GM12878 (cell line): ENCODE measurements around the gene DUS1L. TPM values are rescaled to one million over a fixed set of nuclear protein-coding genes. Genes with fewer than 3 reads are reported as not detected.

Source experiments
- ATAC-seq: fragments of 200-7000 bp; cut with Tn5 transposase; 3 replicates; pipeline ENCODE4 v1.9.1; 2020; ENCODE audit warnings: mild to moderate bottlenecking, moderate library complexity
- BruUV-seq: library from RNA; stranded (reverse); fragments of 400-500 nt; replicated peaks from 2 replicates; lab custom pipeline; 2021; lab: Mats Ljungman, UMichigan
- CTCF ChIA-PET: fragments of 300-600 bp; sonication (Branson Sonifier 250); formaldehyde crosslinking; extraction: SDS; loops from one replicate; lab custom pipeline; 2021; ENCODE audit warnings: inconsistent platforms; lab: Yijun Ruan, JAX
- POLR2A ChIA-PET: fragments of 350-600 bp; formaldehyde crosslinking; extraction: SDS; loops from one replicate; lab custom pipeline; 2021; ENCODE audit warnings: inconsistent platforms; lab: Charles Lee
- RAD21 ChIA-PET: fragments of 300-600 bp; sonication (Branson Sonifier 250); formaldehyde crosslinking; loops from one replicate; lab custom pipeline; 2023; ENCODE audit warnings: antibody characterized with exemption; ENCODE audit not compliant: unreplicated experiment; lab: Charles Lee
- SMC1A ChIA-PET: fragments of 300-600 bp; sonication (Branson Sonifier 250); formaldehyde crosslinking; loops from one replicate; lab custom pipeline; 2023; ENCODE audit not compliant: unreplicated experiment, uncharacterized antibody; lab: Charles Lee
- DNase-seq: peaks from one replicate; pipeline ENCODE4 v3.0.0-alpha.2; 2011; ENCODE audit warnings: low read depth, low spot score
- FAIRE-seq: peaks from 3 replicates; lab custom pipeline; 2011; peaks lifted over from hg19 to GRCh38; lab: Jason Lieb, UNC
- H2AFZ ChIP-seq: 2 replicates; pipeline ENCODE4 v1.6.0; 2011; ENCODE audit warnings: low read depth, low read length, control low read depth; ENCODE audit not compliant: control insufficient read depth
- H3K27ac ChIP-seq: 2 replicates; pipeline ENCODE4 v1.5.1; 2011; ENCODE audit warnings: control low read depth; ENCODE audit not compliant: control insufficient read depth, insufficient read depth
- H3K27me3 ChIP-seq, 2 experiments: replicated peaks in 1 of 2; 2 replicates each; pipeline versions ENCODE4 v1.6.0 to v1.6.1; 2011; ENCODE audit warnings: low read length in 1 of 2; ENCODE audit not compliant: control insufficient read depth in 2 of 2, insufficient read depth in 2 of 2
- H3K36me3 ChIP-seq, 2 experiments: 2 replicates each; pipeline ENCODE4 v1.5.1; 2011; ENCODE audit warnings: low read length in 1 of 2; ENCODE audit not compliant: control insufficient read depth in 2 of 2, insufficient read depth in 2 of 2
- H3K4me1 ChIP-seq: 2 replicates; pipeline ENCODE4 v1.6.1; 2011; ENCODE audit warnings: mild to moderate bottlenecking, low read length, moderate library complexity, mixed read lengths; ENCODE audit not compliant: control insufficient read depth, insufficient read depth
- H3K4me2 ChIP-seq: 2 replicates; pipeline ENCODE4 v1.6.0; 2011; ENCODE audit warnings: control low read depth; ENCODE audit not compliant: control insufficient read depth, insufficient read depth
- H3K4me3 ChIP-seq: fragments of 200-600 bp; sonication (generic); 2 replicates; pipeline ENCODE4 v1.5.1; 2016
- H3K79me2 ChIP-seq: 2 replicates; pipeline ENCODE4 v1.6.0; 2011; ENCODE audit warnings: low read length; ENCODE audit not compliant: control insufficient read depth, insufficient read depth
- H3K9ac ChIP-seq: 2 replicates; pipeline ENCODE4 v1.8.0; 2011; ENCODE audit warnings: low read length, control low read depth, mixed read lengths; ENCODE audit not compliant: control insufficient read depth, insufficient read depth
- H3K9me3 ChIP-seq: replicated peaks from 3 replicates; pipeline ENCODE4 v1.5.1; 2011; ENCODE audit warnings: mild to moderate bottlenecking, low read length; ENCODE audit not compliant: control insufficient read depth, insufficient read depth
- H4K20me1 ChIP-seq: 2 replicates; pipeline ENCODE4 v1.6.0; 2011; ENCODE audit not compliant: control insufficient read depth, insufficient read depth
- CHD2 ChIP-seq: IDR thresholded peaks from 2 replicates; pipeline ENCODE4 v1.6.1; 2011; ENCODE audit warnings: low read depth, low read length, improper control_type of control experiment, borderline replicate concordance
- FOXK2 ChIP-seq: fragments of 450-650 bp; IDR thresholded peaks from 2 replicates; pipeline ENCODE4 v1.6.1; 2017; ENCODE audit warnings: mild to moderate bottlenecking, moderate library complexity
- HDGF ChIP-seq: fragments of 450-650 bp; IDR thresholded peaks from 2 replicates; pipeline ENCODE4 v1.6.1; 2016; ENCODE audit warnings: antibody characterized with exemption
- IKZF1 ChIP-seq: fragments of 450-650 bp; conservative IDR thresholded peaks from 2 replicates; pipeline ENCODE4 v1.6.1; 2017; ENCODE audit warnings: antibody characterized with exemption, mild to moderate bottlenecking
- MEF2B ChIP-seq: fragments of 450-650 bp; IDR thresholded peaks from 2 replicates; pipeline ENCODE4 v1.6.1; 2018; ENCODE audit warnings: mild to moderate bottlenecking, moderate library complexity; ENCODE audit not compliant: partially characterized antibody, poor library complexity, severe bottlenecking
- NFYA ChIP-seq: IDR thresholded peaks from 2 replicates; pipeline ENCODE4 v1.6.1; 2011; ENCODE audit warnings: low read depth, mild to moderate bottlenecking, low read length, improper control_type of control experiment, borderline replicate concordance
- PAX8 ChIP-seq: fragments of 450-650 bp; IDR thresholded peaks from 2 replicates; pipeline ENCODE4 v1.6.1; 2017; ENCODE audit warnings: mild to moderate bottlenecking, moderate library complexity
- SIX5 ChIP-seq: IDR thresholded peaks from 2 replicates; pipeline ENCODE4 v1.6.1; 2011; ENCODE audit warnings: mild to moderate bottlenecking, low read depth, low read length, moderate library complexity; ENCODE audit not compliant: severe bottlenecking
- SP1 ChIP-seq: IDR thresholded peaks from one replicate; pipeline ENCODE4 v1.6.1; 2011; ENCODE audit warnings: low read depth, low read length
- STAT1 ChIP-seq: fragments of 450-650 bp; conservative IDR thresholded peaks from 2 replicates; pipeline ENCODE4 v1.6.1; 2014; ENCODE audit warnings: antibody characterized with exemption, mild to moderate bottlenecking
- STAT3 ChIP-seq: IDR thresholded peaks from 2 replicates; pipeline ENCODE4 v1.6.1; 2011; ENCODE audit warnings: low read depth, low read length, improper control_type of control experiment
- TCF7 ChIP-seq: IDR thresholded peaks from 2 replicates; pipeline ENCODE4 v1.6.1; 2014; ENCODE audit warnings: antibody characterized with exemption, borderline replicate concordance
- ZBED1 ChIP-seq: IDR thresholded peaks from 2 replicates; pipeline ENCODE4 v1.6.1; 2016; ENCODE audit warnings: borderline replicate concordance
- ZNF622 ChIP-seq: fragments of 450-650 bp; IDR thresholded peaks from 2 replicates; pipeline ENCODE4 v1.6.1; 2017; ENCODE audit warnings: mild to moderate bottlenecking, inconsistent platforms
- WGBS: methylation state at CpG from one replicate; pipeline ENCODE4 v1.1.6; 2016; ENCODE audit warnings: low lambda C conversion rate; ENCODE audit not compliant: insufficient replicate concordance, insufficient coverage; ENCODE audit errors: missing lambda C conversion rate; 5-methylcytosine and 5-hydroxymethylcytosine counted together
- in situ Hi-C: fragments of 300-500 bp; cut with MboI; formaldehyde crosslinking; loops from 9 replicates; pipeline ENCODE4 v1.14.3; 2018; ENCODE audit warnings: mixed read lengths
- intact Hi-C: fragments of 100-400 bp; cut with micrococcal nuclease; formaldehyde crosslinking; loops from one replicate; pipeline ENCODE4 v1.14.2; 2022; ENCODE audit not compliant: unreplicated experiment
- polyA plus RNA-seq, 11 experiments: library from polyadenylated mRNA; depleted of rRNA in 4 of 11; unstranded in 6 of 11; stranded (reverse) in 5 of 11; fragments of >200 nt; fragmentation: Nextera tagmentation in 4 of 11; fragmentation: Illumina TruSeq in 1 of 11; extraction: Ambion mirVana in 4 of 11; extraction: Trizol in 1 of 11; gene quantifications; 1 replicate in 1 of 11; 2 replicates in 10 of 11; pipeline versions ENCODE4 v1.2.1 to v1.2.3, GENCODE V29; 2011 to 2016; ENCODE audit warnings: inconsistent platforms in 2 of 11, missing spikeins in 2 of 11, low read depth in 1 of 11
- total RNA-seq, 4 experiments: library from RNA; depleted of rRNA in 3 of 4; stranded (reverse); fragments of >200 nt in 3 of 4; fragmentation: Illumina TruSeq in 1 of 4; extraction: Trizol in 1 of 4; gene quantifications; 2 replicates each; pipeline versions ENCODE4 v1.2.1 to v1.2.3, GENCODE V29; 2013 to 2021
- TF ChIP-seq, protein P1 (sequence below): IDR thresholded peaks from 2 replicates; pipeline ENCODE4 v1.6.1; 2011; ENCODE audit warnings: borderline replicate concordance, low read depth, mild to moderate bottlenecking, moderate library complexity, low read length; ENCODE audit not compliant: insufficient read depth, poor library complexity, severe bottlenecking

The DUS1L gene
- total and polyA plus RNA-seq, 10 of the 15 experiments (the other 5 are each of a cell fraction or from before 2014, with no cell fraction given) = 6.1 to 157 (median 44.5) TPM

DNA sequence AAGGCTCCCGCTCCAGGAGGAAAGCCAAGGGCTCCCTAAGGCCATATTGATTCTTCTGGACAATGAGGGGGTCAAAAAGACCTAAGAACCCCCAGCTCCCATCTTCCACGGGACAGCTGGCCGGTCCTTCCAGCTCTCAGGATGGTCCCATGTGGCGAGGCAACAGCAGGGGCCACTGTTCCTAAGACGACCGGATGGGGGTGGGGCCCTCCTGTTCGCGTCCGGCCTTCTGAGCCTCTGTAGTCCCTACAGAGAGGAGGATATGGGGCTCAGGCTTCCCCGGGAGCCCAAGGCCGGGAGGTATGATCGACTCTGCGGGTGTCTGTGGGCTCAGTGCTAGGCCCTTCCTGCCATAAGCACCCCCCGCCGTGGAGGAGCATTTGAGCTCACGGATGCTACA lies 22.1 kb downstream of the DUS1L start:
- no peaks in the 10 kb centered on the region for H3K27me3 ChIP-seq
- no peak for TF ChIP-seq ZNF622
- TF ChIP-seq SP1 = no peak
- TF ChIP-seq TCF7 = no peak
- TF ChIP-seq, all 136 proteins: peak for 0
- Histone ChIP-seq H3K4me3 (no peak overlapping the region), H3K79me2 (no peaks in the 10 kb centered on the region), H2AFZ (no peak overlapping the region), H3K9me3 (no peaks in the 10 kb centered on the region), H4K20me1 (no peaks in the 10 kb centered on the region), H3K9ac (no peak overlapping the region), H3K4me1 (no peaks in the 10 kb centered on the region; the same call in 1 of the 2 replicates), H3K27ac (no peak overlapping the region), H3K36me3 (no peaks in the 10 kb centered on the region), H3K4me2 (no peak overlapping the region)
- RAD21 ChIA-PET = no interaction called here
- CTCF ChIA-PET = interaction anchor here (0.8 kb wide), 1 partner anchor 155 kb away, joined by 3 read pairs; no protein-coding TSS in a partner anchor
- SMC1A ChIA-PET = no interaction called here
- ATAC-seq = no peak
- in situ Hi-C loops = no loop called here
- BruUV-seq = no TSS peak
- POLR2A ChIA-PET = no interaction called here
- no peak for DNase-seq
- intact Hi-C loops = no loop called here
- FAIRE-seq = no peak
- 61% methylated on average over 16 of the region's 16 CpGs for WGBS

DNA sequence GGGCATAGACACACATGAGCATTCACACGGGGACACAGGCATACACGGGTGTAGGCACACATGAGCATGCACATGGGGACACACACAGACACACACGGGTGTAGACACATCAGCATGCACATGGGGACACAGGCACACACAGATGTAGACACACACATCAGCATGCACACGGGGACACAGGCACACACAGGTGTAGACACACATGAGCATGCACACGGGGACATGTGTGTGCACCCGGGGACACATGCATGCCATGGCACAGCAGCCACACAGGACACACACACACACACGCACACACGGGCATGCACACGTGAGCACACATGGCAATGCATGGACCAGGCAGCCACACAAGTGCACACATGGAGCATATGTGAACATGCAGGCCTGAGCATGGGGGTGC lies 23.0 kb downstream of the DUS1L start:
- TF ChIP-seq FOXK2 (no peak), ZBED1 (no peak), HDGF (no peak), PAX8 (no peak), SIX5 (no peak), NFYA (no peak), STAT3 (no peak), STAT1 (no peak), CHD2 (no peak), IKZF1 (no peak), MEF2B (no peak)
- TF ChIP-seq, protein P1, sequence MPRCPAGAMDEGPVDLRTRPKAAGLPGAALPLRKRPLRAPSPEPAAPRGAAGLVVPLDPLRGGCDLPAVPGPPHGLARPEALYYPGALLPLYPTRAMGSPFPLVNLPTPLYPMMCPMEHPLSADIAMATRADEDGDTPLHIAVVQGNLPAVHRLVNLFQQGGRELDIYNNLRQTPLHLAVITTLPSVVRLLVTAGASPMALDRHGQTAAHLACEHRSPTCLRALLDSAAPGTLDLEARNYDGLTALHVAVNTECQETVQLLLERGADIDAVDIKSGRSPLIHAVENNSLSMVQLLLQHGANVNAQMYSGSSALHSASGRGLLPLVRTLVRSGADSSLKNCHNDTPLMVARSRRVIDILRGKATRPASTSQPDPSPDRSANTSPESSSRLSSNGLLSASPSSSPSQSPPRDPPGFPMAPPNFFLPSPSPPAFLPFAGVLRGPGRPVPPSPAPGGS = no peak
- H2AFZ ChIP-seq = no peak overlapping the region
- no peaks in the 10 kb centered on the region for H3K79me2 ChIP-seq
- H3K9me3 ChIP-seq = no peaks in the 10 kb centered on the region
- FAIRE-seq (no peak), DNase-seq (no peak), ATAC-seq (no peak)
- H3K36me3 ChIP-seq = no peaks in the 10 kb centered on the region
- H3K9ac ChIP-seq = no peak overlapping the region
- POLR2A ChIA-PET = no interaction called here
- 22% methylated on average over 9 of the region's 9 CpGs for WGBS
- H3K4me1 ChIP-seq = peaks cover 4% of the 10 kb centered on the region
- BruUV-seq = no TSS peak
- H3K4me2 ChIP-seq = no peak overlapping the region
- no peak overlapping the region for H3K4me3 ChIP-seq
- H3K27me3 ChIP-seq = no peaks in the 10 kb centered on the region
- in situ Hi-C loops = no loop called here
- CTCF ChIA-PET = no interaction called here
- intact Hi-C loops = no loop called here
- SMC1A ChIA-PET = no interaction called here
- no peaks in the 10 kb centered on the region for H4K20me1 ChIP-seq
- H3K27ac ChIP-seq = no peak overlapping the region
- RAD21 ChIA-PET = no interaction called here
